ENCODE measurements around the gene TREH.
"Not testable (repeated sequence)": the region's sequence is repeated elsewhere in the genome, so short reads cannot be mapped to it uniquely, and the experiment has no call there.

Gene TREH

DNA sequence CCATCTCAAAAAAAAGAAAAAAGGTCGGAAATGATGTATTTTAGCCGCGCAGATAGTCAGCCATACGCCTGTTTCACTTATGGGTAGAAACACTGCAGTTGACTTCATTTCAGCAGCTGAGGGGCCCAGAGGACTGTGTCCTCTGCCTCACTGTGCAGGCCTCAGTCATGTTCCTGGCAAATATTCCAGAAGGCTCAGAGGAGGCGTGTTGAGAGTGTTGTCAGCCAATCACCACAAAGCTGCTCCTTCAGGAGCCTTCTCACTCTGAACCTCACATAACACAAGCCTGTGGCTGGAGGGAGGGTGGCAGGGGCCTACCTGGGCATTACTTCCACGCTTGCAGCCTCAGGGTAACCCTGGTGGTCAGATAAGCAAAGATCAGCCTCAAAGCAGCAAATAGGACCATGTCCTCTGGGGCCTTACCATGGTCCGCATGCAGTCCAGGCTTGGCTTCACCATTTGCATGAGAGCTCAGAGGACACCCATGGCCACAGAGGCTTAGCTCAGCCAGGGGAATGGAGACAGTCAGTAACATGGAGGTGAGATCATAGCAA, 17.3 kb upstream of the TREH start:
- no peak for DNase-seq

DNA sequence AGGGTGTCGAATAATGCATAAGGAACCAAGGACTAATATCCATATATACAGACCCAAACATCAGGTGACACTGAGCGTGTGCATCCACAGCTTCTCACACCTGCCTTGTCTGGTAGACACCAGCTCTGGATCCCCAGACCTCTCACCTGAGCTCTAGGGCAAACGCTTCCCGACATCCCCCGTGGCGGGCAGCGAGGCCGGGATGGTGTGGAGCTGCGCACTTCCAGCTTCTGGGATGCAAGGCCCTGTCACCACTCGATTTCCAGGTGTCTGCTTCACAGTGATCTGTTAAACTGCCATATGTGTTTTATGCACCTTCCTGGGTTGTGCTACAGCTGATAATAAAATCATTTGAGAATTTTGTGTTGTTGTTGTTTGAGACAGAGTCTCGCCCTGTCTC, 15.3 kb upstream of the TREH start:
- no peak for DNase-seq

DNA sequence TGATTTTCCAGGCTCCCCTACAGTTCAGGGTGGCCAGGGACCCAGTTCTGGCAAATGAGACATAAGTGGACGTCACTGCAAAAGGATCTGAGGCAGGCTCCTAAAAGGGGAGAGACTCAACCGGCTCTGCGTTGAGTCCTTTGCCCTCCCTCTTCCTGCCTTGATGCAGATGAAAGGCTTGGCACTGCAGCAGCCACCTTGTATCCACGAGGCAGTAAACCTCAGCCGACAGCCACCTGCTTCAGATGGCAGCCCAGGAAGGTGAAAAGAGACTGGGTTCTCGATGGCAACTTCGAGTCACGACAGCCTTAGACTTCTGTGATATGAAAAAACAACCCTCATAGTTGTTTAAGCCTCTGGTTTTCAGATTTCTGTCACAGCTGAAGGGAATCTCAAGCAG, 14.7 kb upstream of the TREH start:
- no peak for DNase-seq

DNA sequence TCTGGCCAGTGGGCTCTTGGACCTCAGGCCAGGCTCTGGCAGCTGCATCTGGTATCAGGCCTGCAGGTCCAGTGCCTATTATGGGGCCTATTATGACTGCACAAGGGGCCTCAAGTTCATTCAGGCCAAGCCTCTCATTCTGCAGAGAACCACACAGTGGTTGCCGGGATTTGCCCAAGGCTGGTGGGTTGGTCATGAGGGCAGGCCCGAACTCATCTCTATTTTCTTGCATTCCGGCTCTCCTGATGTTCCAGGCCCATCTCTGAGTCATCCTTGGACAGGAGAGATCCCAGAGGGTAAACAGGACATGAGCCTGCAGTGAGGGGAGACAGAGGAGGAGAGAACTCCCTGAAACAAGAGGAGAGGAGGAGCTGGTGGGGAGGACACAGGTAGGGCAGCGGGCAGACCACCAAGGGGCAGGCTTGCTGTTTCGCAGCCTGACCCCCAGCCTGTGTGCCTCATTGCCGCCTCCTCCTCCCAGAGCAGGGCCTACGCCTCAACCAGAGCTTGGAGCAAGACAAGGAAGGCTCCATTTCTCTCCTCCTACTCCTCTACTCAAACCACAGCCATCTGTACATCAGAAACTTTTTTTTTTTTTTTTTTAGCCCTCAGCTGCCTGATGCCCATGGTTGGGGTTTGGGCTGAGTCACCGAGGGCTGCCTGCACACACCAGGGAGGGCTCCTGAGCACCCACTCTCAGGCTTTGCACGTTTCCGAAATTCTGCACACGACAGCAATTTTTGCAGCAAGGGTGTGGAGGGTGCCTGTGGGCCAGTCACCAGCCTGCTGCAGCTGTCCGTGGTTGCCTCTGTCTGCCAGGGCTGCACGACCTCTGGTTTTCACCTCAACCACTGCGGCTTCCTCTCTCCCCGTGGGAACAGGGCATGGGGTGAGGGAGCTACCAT, 12.7 kb upstream of the TREH start:
- DNase-seq: peak; percentile 33 to 65 (median 62)

DNA sequence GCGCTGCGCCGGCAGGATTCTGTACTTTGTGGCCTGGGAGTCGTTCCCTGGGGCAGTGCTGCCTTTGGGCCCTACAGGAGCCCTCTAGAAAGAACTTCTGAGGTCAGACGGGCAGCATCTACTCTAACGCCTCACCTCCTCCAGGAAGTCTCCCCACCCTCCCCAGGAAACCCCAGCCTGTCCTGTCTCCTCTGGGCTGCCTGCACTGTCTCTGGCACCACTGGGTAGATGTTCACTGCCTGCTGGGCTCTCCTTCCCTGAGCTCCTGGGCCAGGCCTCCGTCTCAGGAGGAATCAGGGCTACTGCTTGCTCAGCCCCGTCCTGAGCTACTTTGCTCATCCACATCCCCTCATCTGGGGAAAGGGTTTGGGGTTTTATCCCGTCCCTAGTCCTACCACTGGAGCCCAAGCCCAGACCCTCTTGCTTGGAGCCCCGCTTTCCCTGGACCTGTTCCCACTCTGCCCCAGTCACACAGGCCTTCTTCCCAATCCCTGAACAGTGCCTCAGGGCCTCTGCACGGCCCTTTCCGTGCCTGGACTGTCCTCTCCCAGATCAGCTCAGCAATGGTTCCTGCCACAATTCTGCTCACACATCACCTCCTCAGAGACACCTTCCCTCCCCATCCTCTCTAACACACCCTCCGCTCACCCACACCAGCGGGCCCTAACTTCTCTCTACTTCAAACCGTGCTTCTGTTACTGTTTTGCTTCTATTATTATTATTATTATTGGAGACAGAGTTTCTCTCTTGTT, 11.3 kb upstream of the TREH start:
- no peak for DNase-seq

DNA sequence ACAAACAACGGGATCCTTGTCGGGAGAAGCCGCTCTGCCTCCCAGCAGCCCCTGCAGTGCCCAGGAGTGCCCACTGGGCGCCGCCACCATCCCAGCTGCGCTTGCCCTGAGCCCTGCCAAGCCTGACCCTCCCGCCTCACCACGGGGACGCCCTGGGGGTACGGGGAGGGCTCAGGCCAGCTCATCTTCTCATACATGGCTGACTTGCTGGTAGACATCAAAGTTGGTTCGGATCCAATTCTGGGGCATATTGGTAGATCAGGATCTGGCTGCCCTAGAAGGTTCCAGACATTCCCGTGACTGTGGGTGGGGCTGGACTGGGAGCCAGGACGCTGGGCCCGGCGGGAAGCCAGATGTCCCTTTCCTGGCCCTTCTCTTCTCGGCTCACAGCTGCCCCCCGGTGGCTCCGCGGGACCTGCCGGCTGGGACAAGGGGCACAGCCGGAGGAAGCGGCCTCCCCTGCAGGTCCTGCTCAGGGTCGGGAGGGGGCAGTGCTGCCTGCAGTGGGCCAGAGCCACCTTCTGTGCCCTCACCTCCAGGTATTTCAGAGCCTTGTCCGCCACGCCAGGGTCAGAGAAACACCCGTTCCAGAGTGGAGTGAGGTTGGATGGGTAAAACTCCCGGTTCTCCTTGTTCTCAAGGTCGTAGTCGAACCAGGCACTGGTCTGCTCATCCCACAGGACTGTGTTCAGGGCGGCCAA, 10.6 kb upstream of the TREH start:
- peak; percentile 93 to 97 (median 94) for DNase-seq

DNA sequence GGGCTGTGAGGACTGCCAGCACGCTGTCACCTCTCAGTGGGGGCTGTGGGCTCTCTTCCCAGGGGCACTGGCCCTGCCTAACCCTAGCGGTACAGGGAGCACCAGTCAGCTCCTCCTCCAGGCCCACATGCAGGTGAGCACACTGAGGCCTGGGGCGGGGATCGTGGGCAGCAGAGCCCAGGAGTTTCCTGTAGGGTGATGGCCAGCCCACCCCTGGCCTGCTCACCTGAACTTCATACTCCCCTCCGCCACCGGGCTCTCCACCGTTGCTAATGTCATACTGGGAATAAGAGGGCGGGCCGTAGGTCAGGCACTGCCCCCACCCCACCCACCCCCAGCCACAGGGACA, 10.0 kb upstream of the TREH start:
- DNase-seq: no peak

DNA sequence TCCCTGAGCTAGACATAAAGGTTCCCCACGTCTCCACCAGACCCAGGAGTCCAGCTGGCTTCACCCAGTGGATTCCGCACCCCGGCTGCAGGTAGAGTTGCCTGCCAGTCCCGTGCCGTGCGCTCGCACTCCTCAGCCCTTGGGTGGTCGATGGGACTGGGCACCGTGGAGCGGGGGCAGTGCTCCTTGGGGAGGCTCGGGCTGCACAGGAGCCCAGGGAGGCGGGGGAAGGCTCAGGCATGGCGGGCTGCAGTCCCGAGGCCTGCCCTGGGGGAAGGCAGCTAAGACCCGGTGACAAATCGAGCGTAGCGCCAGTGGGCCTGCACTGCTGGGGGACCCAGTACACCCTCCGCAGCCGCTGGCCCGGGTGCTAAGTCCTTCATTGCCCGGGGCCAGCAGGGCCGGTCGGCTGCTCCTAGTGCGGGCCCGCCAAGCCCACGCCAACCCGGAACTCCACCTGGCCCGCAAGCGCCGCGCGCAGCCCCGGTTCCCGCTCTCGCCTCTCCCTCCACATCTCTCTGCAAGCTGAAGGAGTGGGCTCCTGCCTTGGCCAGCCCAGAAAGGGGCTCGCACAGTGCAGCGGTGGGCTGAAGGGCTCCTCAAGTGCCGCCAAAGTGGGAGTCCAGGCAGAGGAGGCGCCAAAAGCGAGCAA, 9.5 kb upstream of the TREH start:
- no peak for DNase-seq

DNA sequence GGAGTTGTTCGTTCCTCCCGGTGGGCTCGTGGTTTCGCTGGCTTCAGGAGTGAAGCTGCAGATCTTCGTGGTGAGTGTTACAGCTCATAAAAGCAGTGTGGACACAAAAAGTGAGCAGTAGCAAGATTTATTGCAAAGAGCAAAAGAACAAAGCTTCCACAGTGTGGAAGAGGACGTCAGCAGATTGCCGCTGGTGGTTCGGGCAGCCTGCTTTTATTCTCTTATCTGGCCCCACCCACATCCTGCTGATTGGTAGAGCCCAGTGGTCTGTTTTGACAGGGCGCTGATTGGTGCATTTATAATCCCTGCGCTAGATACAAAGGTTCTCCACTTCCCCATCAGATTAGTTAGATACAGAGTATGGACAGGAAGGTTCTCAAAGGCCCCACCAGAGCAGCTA, 8.9 kb upstream of the TREH start:
- DNase-seq: not testable (repeated sequence)

DNA sequence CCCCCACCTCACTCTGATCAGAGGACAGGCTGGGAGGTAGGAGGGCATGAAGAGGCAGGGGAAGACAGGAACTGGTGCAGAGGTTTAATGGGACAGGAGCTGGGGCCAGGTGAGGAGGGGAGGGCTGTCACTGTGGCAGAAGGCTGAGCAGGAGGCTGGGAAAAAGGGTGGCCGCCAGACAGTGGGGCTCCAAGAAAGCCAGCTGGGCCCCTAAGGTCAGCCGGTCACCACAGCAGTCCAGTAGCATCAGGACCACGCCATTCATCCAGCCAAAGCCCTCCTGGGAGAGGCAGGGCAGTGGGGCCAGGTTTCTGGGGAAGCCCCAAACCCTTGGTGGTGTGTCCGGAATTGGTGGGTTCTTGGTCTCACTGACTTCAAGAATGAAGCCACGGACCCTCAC, 8.5 kb upstream of the TREH start:
- DNase-seq: no peak

DNA sequence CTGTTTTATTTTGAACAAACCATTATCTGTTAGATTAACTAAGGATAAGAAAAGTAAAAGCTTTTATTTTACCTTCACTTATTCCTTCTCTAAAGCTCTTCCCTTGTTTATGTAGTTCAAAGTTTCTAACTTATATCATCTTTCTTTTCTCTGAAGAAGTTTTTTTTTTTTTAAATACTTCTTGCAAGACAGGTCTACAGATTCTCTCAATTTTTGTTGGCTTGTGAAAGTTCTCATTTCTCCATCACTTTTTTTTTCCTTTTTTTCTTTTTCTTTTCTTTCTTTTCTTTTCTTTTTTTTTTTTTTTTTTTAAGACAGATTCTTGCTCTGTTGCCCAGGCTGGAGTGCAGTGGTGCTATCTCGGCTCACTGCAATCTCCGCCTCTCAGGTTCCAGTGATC, 4.7 kb upstream of the TREH start:
- no peak for DNase-seq

DNA sequence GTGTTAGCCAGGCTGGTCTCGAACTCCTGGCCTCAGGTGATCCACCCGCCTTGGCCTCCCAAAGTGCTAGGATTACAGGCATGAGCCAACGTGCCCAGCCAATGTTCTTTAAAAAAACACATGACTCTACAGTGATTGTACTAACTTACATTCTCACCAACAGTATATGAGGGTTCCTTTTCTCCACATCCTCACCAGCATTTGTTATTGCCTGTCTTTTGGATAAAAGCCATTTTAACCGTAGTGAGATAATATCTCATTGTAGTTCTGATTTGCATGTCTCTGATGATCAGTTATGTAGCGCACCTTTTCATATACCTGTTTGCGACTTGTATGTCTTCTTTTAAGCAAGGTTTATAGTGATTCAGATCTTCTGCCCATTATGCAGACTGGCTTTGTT, 3.5 kb upstream of the TREH start:
- not testable (repeated sequence) for DNase-seq

DNA sequence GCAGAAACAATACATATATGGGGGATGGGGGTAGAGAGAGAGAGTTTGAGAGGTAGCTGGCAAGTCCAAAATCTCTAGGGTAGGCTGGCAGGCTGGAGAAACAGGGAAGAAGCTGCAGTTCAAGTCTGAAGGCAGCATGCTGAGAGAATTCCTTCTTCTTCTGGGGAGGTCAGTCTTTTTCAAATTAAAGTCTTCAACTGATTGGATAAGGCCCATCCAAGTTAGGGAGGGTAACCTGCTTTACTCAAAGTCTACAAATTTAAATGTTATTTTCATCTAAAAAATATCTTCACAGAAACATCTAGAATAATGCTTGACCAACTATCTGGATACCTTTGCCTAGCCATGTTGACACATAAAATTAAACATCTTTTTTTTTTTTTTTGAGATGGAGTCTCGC, 2.9 kb upstream of the TREH start:
- no peak for DNase-seq

DNA sequence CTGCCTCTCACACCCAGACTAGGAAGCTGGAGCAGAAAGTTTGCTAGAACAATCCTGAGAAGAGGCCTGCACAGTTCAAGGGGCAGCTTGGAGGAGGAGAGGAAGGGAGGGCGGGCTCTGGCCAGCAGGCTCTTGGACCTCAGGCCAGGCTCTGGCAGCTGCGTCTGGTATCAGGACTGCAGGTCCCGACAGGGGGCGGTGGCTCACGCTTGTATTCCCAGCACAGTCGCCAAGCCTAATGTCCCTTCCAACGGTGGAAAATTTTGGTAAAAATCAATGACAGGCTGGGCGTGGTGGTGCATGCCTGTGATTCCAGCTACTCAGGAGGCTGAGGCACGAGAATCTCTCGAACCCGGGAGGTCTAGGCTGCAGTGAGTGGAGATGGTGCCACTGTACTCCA, 542 bp downstream of the TREH start:
- not testable (repeated sequence) for DNase-seq

DNA sequence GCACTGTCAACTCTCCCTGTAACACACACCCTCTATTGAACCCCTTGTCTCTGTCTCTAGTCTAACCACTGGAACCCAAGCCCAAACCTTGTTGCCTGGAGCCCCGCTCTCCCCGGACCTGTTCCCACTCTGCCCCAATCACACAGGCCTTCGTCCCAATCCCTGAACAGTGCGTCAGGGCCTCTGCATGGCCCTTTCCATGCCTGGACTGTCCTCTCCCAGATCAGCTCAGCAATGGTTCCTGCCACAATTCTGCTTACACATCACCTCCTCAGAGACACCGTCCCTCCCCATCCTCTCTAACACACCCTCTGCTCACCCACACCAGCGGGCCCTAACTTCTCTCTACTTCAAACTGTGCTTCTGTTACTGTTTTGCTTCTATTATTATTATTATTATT, 1.5 kb downstream of the TREH start:
- DNase-seq: no peak

DNA sequence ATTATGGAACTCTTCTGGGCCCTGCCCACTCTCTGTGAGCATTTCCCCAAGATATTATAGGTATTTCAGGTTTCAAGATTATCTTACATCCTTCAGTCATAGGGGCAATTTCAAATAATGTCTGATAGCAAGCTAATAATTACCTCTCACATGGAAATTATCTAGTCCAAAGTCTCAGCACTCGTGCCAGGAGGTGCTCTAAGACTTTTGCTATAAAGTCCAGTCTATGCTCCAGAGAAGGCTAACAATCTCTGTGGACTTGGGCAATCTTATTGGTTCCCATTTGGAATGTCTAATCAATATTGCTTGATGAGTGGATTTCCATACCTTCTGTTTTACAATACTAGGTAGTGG, 5.4 kb downstream of the TREH start:
- DNase-seq: no peak

DNA sequence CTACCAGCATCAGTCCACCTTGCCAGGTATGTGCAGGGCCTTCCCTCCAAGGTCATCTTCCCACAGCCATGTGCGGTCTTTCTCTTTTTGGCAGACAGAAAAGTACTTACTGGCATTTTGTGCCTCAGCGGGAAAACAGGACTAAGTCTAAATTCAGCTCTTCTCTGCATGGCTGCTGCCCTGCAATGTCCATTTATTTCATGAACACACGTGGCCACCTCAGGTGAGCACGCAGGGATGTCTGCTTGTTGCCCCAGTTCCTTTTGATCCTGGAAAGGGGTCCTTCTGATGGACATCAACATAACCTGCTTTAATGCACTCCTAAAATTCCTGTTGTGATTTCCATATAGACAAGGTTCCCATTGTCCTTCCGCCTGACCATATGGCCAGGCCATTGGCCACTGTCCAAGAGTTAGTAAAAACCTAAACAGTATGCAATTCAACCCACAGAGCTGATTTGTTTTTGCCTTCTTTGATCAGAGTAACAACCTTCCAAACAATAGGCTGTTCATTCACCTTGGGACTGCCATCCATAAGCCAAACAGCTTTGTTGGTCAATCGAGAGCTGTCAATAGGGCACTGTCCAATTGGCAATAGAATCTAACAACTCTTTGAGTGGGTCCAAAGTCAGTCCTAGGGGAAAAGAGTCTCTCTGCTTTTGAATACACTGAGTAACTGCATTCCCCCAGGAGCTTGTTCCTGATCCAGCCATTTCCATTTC, 5.9 kb downstream of the TREH start:
- no peak for DNase-seq

DNA sequence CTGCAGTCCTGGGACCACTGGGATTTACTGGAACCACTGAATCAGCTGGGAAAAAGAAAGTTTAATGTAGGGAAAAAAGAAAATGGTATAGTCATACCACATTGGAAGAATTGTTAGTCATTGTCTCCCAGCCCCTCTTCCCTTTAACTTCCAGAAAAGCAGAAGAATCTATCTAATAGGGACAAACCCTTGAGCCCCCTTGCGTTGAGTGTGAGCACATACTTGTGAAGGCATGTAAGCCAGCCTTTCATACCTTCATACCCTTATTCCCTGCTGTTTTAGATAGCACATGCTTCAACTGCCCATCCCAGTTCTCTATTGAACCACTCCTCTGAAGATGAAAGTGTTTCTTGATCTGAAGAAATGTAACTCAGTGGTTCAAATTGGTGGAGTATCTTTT, 6.6 kb downstream of the TREH start:
- peak in 3 of 4 experiments; percentile 9 to 24 (median 18) for DNase-seq

DNA sequence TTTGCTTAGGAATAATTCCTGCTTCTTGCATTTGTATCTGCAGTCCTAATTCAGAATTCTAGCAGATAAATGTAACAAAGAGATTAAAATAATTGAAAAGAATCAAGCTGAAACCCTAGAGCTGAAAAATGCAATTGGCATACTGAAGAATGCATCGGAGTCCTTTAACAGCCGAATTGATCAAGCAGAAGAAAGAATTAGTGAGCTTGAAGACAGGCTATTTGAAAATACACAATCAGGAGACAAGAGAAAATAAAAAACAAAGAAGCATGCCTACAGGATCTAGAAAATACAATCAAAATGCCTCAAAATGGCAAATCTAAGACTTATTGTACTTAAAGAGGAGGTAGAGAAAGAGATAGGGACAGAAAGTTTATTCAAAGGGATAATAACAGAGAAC, 8.2 kb downstream of the TREH start:
- DNase-seq: no peak

DNA sequence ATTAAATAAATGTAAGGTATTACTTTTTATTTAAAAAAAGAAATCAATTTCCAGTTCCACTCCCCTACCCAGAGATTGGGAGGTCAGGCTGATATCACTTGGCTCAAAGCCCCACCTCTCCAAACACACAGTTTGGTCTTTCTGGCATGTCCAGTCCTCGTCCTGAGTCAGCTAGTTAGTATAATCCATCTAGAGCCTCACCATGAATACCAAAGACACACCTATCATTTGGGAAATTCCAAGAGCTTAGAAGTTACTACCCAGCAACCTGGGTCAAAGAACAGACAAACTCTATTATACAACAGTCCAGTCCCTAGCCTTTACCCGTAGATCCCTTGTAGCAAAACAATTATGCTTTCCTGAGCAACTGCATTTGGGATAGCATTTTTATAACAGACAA, 9.4 kb downstream of the TREH start:
- DNase-seq: no peak

DNA sequence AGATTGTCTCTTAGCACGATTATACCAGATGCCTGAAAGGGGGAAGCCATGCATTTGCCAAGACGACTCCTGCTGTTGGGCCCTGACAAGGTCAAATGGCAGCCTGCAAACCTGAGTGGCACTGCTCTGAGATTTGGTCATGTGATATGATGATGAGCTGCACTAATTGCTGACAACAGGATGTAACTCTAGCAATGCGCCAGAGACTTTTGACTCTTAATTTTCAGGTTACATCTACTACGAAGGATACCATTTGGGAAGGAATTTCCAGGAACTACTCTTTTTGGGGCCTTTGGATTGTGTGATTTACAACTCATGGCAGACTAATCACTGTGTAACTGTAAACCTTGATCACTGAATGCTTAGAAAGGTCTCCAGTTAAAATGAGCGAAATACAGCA, 13.1 kb downstream of the TREH start:
- DNase-seq: no peak

DNA sequence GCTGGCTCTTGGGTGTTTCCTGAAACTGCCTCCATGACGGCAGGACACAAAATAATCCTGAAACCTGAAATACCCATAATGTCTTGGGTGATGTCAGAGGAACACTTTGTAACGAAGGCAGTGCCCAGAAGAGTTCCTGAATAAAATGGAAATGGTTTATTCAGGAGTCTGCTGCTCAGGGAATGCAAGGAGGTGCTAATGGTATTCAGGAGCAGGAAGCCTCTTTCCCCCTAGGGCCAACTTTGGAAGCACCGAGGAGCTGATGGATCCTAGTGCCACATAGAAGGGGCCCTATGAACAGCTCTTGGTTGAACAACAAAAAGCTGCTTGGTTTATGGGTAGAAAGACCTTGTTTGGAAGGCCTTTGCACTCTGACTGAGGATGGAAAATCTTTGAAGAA, 15.5 kb downstream of the TREH start:
- DNase-seq: no peak

Measured in suppressor macrophage (primary cell).